ENCODE data around the gene CMSS1.

Gene CMSS1

GRCh38 chr3:99891610-99892285 is 74.1 kb downstream of the CMSS1 start:
- no peak overlapping the region for H3K4me3 ChIP-seq (ENCODE audit: low read length)
- no peak for DNase-seq (ENCODE audit: low read depth, low spot score)

GRCh38 chr3:99892332-99892731 is 74.7 kb downstream of the CMSS1 start:
- no peak for DNase-seq (ENCODE audit: low read depth, low spot score)
- no peak overlapping the region for H3K4me3 ChIP-seq (ENCODE audit: low read length)

- DNase-seq (ENCODE audit: low read depth, low spot score): no peak
- H3K4me3 ChIP-seq (ENCODE audit: low read length): no peak overlapping the region
These were observed 77.6 kb downstream of the CMSS1 start for GRCh38 chr3:99895131-99895696.

GRCh38 chr3:99895703-99896441 is 78.2 kb downstream of the CMSS1 start:
- no peak for DNase-seq (ENCODE audit: low read depth, low spot score)
- H3K4me3 ChIP-seq (ENCODE audit: low read length): no peak overlapping the region

DNA sequence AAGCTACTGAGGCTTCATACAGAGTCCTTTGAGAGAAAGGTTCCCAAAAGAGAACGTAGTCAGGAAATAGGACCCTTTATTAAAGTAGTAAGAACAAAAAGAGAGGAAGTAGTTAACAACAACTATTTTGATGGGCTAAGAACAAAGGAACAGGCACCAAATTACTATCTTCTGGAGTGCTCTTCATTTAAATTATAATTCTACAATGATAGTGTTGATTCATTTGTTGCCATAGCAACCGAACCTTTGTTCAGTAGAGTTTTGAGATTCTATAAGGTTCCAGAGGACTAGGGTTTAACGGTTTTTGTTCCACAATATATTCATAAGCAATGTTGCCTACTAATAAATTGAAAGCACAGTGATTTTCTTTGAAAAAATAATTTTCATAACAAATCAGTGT is 78.8 kb downstream of the CMSS1 start:
- no peak overlapping the region for H3K4me3 ChIP-seq (ENCODE audit: low read length)
- DNase-seq (ENCODE audit: low read depth, low spot score): no peak

- H3K4me3 ChIP-seq (ENCODE audit: low read length): no peak overlapping the region
- no peak for DNase-seq (ENCODE audit: low read depth, low spot score)
These were observed 81.9 kb downstream of the CMSS1 start for GRCh38 chr3:99899603-99900002.

DNA sequence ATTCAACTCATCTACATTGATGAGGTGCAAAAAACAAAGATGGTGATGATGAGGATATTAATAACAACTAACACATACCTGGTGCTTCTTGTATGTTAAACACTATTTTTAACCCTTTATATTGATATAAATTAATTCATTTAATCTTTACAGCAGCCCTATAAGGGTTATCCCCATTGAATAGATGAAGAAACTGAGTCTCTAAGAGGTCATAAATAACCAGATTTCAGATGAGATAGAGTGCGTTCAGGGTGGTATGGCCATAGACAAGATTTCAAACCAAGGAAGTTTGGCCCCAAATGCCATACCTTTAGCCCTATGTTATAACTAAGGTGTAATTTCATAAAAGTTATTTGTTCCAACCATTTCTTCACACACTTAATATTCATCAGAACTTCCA is 82.6 kb downstream of the CMSS1 start:
- no peak for DNase-seq (ENCODE audit: low read depth, low spot score)
- H3K4me3 ChIP-seq (ENCODE audit: low read length): no peak overlapping the region

GRCh38 chr3:99901200-99901926 is 83.7 kb downstream of the CMSS1 start:
- no peak overlapping the region for H3K4me3 ChIP-seq (ENCODE audit: low read length)

DNA sequence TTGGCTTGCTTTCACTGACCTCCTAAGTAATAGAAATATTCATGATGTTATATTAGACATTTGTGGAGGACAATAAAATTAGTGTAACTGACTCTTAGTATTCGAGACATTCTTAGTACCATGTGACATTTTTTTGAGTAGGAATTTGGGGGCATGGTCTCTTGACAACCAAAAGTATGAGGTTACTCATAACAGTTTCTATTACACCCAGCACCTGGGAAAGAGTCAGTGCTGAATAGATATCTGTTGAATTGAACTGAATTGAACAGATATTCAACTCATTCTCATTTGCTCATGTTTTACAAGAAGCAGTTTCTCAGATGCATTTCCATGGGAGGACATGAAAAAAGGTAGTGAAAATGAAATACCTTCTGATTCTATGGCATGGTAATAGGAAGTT is 84.4 kb downstream of the CMSS1 start:
- DNase-seq (ENCODE audit: low read depth, low spot score): no peak
- no peak overlapping the region for H3K4me3 ChIP-seq (ENCODE audit: low read length)

More at GRCh38 chr3:99901200-99901926, 83.7 kb downstream of the CMSS1 start:
- no peak for DNase-seq (ENCODE audit: low read depth, low spot score)

DNA sequence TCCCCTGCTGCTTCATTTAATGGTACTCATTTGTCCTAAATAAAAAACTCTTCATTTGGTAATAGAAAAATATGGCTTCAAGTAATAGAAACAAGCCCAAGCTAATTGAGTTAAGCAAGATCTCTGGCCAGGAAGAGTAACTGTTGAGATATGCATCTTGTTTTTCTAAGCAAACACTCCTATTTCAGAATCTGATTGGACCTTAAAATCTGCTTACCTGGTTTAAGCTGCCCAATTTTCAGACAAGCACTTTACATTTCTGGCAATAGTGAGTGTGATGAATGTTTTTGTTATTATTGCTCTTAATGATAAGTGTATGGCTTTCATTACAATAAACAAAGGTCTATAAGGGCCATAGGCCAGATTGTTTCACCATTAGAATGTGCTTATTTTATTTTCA is 86.2 kb downstream of the CMSS1 start:
- DNase-seq (ENCODE audit: low read depth, low spot score): no peak
- H3K4me3 ChIP-seq (ENCODE audit: low read length): no peak overlapping the region

- no peak overlapping the region for H3K4me3 ChIP-seq (ENCODE audit: low read length)
These were observed 90.4 kb downstream of the CMSS1 start for GRCh38 chr3:99907959-99908544.

DNA sequence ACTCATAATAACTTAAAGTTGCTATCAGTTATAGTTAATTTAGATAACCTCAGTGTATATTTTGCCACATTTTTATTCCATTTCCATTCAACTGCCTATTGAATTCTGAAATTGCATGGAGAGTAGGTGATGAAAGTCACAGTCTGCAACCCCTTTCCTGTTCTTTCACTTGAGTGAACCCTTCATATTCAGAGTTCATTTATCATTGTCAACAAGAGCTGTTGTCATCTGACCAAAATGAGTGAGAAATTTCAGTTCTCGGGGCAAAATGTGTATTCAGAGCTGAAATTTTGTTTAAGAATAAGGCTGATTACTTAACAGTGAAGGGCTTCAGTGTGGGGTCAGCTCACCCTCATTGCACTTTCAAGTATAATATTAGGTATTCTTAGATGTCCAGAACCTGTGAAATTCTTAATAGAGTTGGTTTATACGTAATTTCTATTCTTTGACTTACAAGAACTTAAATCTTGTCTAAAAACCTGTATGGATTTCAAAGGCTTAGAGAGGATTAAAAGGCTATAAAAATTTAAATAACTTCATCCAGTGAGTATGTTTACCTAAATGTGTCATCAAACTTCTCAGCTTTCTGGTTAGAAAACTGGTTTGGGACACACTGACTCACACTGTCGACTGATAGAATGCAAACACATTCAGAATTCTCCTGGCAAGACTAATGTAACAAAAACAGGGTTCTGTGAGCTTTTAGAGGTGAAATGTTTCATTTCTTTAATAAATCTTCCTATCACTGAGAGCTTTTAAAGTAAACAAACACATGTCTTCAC is 92.2 kb downstream of the CMSS1 start:
- DNase-seq (ENCODE audit: low read depth, low spot score): no peak
- H3K4me3 ChIP-seq (ENCODE audit: low read length): no peak overlapping the region

More at GRCh38 chr3:99907959-99908544, 90.4 kb downstream of the CMSS1 start:
- no peak for DNase-seq (ENCODE audit: low read depth, low spot score)

- no peak for DNase-seq (ENCODE audit: low read depth, low spot score)
These were observed 93.2 kb downstream of the CMSS1 start for GRCh38 chr3:99910752-99911290.

GRCh38 chr3:99911433-99911832 is 93.8 kb downstream of the CMSS1 start:
- DNase-seq (ENCODE audit: low read depth, low spot score): no peak
- H3K4me3 ChIP-seq (ENCODE audit: low read length): no peak overlapping the region

More at GRCh38 chr3:99910752-99911290, 93.2 kb downstream of the CMSS1 start:
- H3K4me3 ChIP-seq (ENCODE audit: low read length): no peak overlapping the region

DNA sequence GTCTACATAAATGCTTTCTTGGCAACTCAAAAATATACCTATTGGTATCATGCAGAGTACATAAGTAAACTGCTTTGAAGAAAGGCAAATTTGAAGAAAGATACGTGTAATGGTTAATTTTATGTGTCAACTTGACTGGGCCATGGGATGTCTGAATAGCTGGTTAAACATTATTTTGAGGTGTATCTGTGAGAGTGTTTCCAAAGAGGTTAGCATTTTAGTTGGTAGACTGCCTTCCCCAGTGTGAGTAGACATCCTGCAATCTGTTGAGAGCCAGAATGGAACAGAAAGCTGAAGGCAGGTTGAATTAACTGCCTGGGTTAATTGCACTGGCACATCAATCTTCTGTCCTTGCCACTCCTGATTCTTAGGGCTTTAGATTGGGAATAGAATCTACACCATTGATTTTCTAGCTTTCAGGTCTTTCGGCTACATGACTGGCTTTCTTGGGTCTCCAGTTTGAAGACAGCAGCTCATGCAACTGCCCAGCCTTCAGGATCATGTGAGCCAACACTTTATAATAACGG is 98.3 kb downstream of the CMSS1 start:
- no peak for DNase-seq (ENCODE audit: low read depth, low spot score)
- no peak overlapping the region for H3K4me3 ChIP-seq (ENCODE audit: low read length)

DNA sequence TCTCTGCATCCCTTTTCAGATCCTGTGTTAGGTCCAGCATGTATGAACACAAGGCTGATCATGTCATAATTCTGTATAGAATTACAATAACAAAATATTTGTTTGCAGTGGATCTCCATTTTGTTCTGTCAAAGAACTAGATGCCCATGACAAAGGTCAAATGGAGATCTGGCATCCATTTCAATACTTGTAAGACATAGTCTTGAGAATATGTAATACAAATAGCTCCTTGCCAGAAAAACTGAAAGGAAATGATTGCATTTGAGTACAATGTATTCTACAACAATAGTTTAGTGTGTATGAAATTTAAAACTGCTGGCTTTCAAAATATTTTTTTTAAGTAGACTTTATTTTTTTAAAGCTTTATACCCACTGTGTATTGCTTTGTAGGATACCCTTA is 101.1 kb downstream of the CMSS1 start:
- no peak for DNase-seq (ENCODE audit: low read depth, low spot score)
- H3K4me3 ChIP-seq (ENCODE audit: low read length): no peak overlapping the region

DNA sequence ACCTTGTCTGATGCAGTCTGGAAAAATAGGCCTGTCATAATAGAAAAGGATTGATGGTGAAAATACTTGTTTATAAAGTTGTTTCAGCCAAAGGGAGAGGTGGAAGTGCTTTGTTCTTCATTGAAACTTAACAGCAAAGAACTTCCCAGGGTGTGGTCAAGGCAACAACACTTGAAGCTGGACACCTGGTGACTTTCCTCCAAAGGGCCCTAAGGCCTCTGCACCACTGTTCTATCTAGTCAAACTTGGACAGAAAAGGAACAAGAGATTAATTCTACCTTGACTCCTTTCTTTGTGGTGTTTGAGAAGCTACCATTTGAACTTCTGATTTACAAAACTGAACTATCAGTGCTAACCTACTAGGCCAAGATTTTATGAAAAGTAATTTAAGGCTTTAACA is 102.0 kb downstream of the CMSS1 start:
- no peak overlapping the region for H3K4me3 ChIP-seq (ENCODE audit: low read length)
- no peak for DNase-seq (ENCODE audit: low read depth, low spot score)

Data from Jurkat, Clone E6-1 (cell line).